ENCODE measurements around the gene PADI2.
"Not testable (repeated sequence)": the region's sequence is repeated elsewhere in the genome, so short reads cannot be mapped to it uniquely, and the experiment has no call there.

PADI2 gene

DNA sequence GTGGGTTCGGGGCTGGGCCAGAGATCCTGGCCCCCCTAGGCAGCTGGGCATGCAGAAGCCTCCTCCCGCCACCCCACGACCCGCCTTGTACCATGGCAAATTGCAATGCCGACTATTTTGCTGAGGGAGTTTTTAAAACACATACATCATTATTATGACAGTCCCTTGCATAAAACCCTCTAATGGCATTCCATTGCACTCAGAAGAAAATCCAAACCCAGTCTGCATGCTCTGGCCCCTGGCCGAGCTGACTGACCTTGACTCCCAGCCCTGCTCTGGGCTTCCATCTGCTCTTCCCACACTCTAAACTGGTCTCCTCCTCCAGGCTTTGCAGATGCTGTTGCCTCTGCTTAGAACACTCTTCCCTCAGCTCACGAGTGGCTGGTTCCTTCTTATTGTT, 28.0 kb downstream of the PADI2 start:
- in situ Hi-C loops (cut with MboI; ENCODE audit: low sequenced_read_pairs), result no loop called here

DNA sequence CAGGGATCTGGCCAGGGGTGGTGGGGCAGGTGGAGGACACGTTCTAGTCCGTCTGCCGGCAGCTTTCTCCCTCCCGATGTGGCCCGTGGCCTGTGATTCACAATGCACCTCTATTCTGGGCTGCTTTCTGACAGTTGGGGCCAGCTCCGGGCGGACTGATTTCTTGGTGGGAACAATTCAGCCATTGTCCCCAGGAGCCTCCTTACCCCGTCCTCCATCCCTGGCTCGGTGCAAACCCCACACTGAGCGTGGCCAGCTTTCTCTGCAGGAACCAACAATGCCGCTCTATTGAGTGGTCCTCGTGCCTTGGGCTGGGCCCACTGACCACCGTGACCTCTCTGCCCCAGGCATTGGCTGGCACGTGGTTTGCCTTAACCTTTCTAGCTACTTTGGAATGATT, 29.7 kb downstream of the PADI2 start:
- in situ Hi-C loops (cut with MboI; ENCODE audit: low sequenced_read_pairs), result no loop called here

DNA sequence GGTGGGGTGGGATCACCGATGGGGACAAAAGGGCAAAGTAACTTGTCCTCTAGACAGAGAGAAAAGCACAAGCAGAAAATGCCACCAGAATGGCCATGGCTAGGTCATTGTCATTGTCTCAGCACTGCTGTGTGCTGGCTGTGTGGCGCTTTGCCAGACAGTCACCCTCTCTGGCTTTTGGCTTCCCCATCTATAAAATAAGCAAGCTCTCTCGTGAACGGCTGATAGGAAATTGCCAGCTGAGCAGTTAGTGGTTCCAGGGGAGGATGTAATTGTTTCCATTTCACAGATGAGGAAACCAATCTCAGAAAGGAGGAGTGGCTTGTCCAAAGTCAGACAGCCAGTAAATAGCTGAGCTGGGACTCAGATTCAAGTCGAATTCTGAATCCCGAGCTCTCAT, 32.5 kb downstream of the PADI2 start:
- in situ Hi-C loops (cut with MboI; ENCODE audit: low sequenced_read_pairs), result no loop called here

DNA sequence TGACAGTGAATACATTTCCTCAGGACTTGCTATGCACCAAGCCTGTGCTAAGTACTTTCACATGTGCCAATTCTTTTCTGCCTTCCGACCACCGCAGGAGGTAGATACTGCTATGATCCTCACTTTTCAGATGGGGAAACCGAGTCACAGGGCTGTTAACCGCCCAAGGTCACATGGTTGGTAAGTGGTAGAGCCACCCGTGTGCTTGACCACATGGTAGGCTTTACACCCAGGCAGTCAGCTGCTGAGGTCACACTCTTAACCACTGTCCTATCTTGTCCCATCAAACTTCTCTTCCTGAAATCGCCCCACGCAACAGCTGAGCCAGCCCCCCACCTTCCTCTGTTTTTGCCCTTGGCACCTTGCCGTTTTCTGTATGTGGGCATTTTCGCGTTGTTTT, 34.5 kb downstream of the PADI2 start:
- in situ Hi-C loops (cut with MboI; ENCODE audit: low sequenced_read_pairs), result no loop called here

DNA sequence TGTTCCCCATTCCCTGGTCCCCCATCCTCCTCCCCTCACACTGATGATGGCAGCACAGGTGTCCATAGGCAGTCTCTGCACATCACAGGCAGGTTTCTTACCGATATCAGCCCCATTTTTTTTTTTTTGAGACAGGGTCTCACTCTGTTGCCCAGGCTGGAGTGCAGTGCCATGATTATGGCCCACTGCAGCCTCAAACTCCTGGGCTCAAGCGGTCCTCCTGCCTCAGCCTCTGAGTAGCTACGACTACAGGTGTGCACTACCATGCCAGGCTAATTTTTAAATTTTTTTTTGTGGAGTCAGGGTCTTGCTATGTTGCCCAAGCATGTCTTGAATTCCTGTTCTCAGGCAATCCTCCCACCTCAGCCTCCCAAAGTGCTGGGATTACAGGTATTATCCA, 36.5 kb downstream of the PADI2 start:
- in situ Hi-C loops (cut with MboI; ENCODE audit: low sequenced_read_pairs), result no loop called here

DNA sequence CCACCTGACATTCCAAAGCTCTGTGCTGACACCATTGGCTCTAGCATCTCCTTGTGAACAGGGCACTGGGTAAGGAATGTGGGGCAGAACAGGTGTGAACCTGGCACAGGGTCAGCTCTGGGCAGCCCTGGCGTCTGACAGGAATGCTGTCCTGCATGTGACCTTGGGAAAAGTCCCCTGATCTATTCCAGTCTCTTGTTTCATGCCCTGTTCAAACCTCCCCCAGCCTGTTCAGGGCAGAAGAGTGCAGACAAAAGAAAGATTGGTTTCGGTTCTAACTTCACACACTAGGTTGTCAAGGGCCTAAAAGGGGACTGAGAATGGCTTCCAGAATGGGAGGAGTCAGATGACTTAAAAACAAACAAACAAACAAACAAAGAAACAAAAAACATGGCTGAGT, 37.8 kb downstream of the PADI2 start:
- in situ Hi-C loops (cut with MboI; ENCODE audit: low sequenced_read_pairs), result no loop called here

DNA sequence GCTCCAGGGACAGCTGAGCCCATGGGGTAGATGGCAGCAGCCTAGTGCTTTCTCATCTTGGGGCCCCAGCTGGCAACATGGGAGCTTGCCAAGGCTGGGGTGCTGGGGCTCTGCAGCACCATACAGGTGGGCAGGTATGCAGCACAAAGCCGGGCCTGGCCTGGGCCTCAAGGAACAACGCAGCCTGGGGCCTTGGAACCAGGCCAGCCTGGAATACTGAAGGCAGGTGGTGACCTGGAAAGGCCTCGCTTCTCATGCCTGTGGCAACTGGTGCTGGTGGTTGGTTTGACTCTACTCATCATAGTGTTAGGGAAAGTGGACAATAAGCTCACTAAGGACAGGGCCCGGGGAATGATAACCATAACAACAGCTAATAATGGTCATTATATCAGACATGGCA, 38.4 kb downstream of the PADI2 start:
- in situ Hi-C loops (cut with MboI; ENCODE audit: low sequenced_read_pairs), result no loop called here

DNA sequence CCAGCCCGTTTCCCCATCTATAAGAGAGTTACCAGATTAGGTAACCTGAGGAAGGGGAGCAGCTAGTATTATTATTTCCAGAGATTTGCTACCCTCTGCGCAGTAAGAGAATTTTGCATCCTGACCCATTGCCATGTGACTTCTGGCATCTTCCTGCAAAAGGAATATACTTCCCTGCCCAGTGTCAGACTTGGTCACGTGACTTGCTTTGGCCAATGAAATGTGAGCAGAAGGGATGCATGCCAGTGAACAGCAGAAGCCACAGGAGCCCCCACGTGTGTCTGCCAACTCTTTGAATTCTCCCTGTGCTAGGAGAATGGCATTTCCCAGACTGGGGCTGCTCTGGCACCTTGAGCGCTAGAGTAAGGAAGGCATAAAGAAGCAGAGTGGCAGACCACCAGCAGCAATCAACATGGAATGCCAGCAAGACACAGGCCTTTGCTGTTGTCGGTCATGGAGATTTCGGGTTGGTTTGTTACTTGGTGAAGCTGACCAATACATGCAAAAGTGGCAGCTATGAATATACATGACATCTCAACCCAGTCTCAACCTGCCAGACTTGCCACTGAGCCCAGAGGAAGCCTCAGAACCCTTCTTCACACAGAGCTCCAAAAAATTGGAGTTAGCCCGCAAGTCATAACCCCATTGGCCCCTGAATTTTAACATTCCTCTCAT, 39.0 kb downstream of the PADI2 start:
- in situ Hi-C loops (cut with MboI; ENCODE audit: low sequenced_read_pairs), result no loop called here

DNA sequence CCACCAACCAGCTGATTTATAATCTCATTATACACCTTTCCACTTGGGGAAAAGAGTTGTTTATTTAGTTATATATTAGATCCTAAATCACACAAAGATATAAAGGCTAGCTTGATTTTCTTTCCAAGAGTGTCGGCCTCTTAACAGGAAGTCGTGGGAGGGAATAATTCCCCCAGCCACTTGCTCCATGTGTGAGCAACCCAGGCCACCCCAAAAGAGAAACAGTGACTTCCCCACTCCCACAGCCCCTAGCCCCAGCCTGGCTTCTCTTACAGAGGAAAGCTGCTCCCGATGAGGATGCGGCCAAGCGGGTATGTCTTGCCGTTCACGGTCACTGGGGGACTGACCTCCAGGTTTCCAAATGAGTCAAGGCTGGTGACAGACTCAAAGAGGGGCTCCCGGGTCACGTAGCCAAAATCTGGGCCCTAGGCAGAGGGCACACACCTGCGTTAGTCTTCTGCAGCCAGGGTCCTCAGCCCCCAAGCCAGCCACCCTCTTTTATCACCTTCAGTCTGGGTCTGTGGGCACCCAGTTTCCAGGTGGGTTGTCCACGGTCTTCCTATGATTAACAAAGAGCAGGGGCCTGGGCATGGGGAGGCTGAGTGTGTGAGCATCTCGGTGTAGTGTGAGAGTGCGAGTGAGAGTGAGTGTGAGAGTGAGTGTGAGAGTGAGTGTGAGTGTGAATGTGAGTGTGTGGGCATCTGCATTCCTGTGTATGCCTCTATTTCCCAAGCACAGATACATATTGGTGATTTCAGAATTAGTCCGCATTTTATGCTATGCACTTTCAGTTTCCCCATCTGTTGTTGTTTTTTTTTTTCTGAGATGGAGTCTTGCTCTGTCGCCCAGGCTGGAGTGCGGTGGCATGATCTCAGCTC, 40.0 kb downstream of the PADI2 start:
- in situ Hi-C loops (cut with MboI; ENCODE audit: low sequenced_read_pairs), result no loop called here

DNA sequence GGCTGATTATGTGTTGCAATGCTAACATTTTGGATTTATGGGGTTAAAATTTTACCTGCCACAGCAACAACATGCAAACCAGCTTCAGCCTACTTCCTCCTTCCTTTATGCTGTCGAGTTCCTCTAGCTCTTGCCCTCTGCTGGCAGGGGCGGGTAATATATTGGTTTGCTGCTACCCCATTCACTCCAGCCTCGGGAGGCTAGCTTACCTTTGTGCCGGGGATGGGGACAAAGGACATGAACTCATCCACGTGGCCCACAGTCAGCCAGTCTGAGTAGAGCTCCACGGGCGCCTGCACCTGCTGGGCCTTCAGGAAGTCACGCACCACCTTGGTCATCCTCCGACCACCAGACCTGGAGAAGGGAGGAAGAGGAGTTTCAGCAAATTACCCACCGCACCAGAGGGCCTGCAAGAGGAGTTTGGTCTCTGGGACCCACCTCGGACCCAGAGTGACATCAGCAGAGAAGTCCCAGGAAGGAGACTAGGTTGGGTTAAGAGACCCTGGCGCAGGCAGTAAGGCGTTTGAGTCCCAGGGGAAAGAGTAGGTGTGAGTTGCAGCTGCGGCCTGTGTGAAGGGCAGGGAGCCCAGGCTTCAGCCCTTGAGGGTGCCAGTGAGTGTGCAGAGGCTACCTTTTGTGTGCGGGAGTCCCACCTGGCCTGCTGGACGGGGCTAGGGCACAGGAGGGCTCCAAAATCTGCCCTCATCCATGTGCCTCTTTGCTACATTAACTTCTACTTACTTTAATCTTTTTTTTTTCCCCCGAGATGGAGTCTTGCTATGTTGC, 43.6 kb downstream of the PADI2 start:
- in situ Hi-C loops (cut with MboI; ENCODE audit: low sequenced_read_pairs), result no loop called here

DNA sequence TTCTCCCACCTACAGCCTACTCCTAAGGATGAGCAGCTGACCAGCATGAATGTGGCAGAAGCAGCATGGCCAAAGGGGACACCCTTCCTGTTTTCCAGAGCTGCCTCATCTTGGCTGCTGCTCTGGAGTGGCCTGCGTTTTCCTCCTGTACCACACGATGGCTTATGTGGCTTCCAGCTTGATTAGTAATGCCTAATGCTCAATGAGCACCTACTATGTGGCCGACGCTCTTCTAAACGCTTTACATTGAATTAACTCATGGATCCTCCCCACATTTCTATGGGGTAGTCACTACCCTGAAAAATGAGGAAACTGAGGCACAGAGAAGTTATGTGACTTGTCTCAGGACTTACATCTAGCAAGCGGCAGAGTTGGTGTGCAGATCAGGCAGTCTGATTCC, 47.5 kb downstream of the PADI2 start:
- in situ Hi-C loops (cut with MboI; ENCODE audit: low sequenced_read_pairs), result loop anchor here (5.0 kb wide), 1 partner anchor 156 kb away; no protein-coding TSS in a partner anchor

DNA sequence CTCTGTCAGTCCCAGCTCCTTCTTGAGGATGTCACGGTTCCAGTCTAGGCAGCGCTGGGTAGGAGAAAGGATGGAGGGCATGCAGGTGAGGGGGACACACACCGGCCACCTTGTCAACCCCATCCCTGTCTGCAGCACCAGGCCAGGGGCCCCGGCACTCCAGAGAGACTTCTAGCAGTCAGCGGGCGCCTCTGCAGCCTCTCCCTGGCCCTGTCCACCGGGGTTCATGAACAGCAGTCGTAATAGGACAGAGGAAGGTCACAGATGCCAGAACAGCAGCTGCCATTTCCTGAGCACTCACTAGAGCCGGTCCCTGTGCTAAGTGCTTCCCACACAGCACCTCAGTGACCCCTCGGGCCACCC, 49.1 kb downstream of the PADI2 start:
- in situ Hi-C loops (cut with MboI; ENCODE audit: low sequenced_read_pairs), result loop anchor here (5.0 kb wide), 1 partner anchor 157 kb away; no protein-coding TSS in a partner anchor

DNA sequence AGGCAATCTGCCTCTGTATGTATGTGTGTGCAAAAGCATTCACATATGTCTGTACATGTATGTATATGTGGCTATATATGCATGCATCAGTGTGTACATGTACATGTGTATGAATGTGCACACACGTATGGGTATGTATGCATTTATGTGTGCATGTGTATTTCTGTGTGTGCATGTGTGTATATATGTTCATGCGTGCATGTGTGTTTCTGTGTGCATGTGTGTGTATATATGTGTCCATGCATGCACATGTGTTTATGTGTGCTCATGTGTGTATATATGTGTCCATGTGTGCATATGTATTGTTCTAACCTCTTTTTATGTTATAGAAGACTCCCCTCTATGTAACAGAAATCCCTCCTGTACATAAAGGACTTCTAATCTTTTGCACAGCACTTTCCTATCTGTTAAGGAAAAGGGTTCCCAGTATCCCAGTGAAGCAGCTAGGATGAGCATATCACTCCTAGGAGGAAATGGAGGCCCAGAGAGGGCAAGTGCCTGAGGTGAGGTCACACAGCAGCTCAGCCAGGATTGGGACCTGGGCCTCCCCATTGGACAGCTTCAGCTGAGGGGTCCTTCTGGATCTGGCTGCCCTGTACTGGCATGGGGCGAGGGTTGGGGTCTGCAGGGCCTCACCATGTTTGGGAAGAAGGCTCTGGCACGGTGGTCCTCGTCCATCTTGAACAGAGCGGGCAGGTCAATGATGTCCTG, 49.6 kb downstream of the PADI2 start:
- in situ Hi-C loops (cut with MboI; ENCODE audit: low sequenced_read_pairs), result loop anchor here (5.0 kb wide), 2 partner anchors 48 to 158 kb away; partner anchors contain the start of gene PADI2

DNA sequence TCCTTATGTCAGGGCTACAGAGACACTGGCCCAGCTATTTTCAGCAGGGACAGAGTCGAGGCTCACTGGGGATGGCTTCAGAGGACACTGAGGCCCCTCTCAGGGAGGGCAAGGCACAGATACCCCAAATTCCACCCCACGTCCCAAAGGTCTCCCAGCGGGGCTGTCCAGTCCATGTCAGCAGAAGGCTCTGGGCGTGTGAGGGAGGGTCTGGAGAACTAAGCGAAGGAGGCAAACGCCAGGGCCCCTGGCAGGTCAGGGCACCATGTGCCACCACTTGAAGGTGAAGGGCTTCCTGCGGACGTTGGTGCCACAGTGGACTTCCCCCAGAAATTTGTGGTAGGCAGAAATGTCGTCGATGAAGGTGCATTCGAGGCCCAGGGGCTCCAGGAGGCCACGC, 50.5 kb downstream of the PADI2 start:
- in situ Hi-C loops (cut with MboI; ENCODE audit: low sequenced_read_pairs), result loop anchor here (5.0 kb wide), 1 partner anchor 49 kb away; the partner anchor contains the start of gene PADI2

DNA sequence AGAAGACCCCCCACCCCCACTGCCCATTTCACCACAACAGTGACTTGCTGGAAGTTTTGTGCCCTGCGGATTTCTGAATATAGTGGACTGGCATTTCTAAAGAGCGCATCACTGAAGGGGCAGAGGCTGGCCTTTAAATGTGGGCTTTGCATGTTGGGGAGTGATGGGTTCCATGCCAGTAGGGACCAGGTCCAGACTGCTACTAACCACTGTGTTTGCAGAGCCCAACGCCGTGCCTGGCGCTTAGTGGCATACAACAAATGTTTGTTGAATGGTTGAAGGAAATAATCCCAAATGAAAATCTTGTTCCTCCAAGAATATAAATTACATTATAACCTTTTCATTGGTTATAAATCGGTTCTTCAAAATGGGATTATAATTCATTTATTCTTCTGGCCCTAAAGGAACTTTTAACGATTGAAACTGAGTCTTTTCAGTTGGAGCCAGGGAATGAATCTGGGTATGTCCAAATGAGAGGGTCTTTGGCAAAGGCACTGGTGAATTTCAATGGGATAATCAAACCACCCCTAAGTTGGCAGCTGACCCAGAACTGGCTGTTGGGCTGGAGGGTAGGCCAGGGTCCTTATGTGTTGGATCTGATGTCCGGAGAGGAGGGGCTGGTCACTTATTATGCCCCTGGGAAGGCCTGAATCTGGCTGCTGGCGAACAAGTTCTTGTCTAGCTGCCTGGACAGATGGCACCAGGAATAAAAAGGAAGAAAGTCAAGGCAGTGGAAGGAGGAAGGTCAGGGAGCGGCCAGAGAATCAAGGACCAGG, 51.6 kb downstream of the PADI2 start:
- in situ Hi-C loops (cut with MboI; ENCODE audit: low sequenced_read_pairs), result loop anchor here (5.0 kb wide), 1 partner anchor 50 kb away; the partner anchor contains the start of gene PADI2

DNA sequence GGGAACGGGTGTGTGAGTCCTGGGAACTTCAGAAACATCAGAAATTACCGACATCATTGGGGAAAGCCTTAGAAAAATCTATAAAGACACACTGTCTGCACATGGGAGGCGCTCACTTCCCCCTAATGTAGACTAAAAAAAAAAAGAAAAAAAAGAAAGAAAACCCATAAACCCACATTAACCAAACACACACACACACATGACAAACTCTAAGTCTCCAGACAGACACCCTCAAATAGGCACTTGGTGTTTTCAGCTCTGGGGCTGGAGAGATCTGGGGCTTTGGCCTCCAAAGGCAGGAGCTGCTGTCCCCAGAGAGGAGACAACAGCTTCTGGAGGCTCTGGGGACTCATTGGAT, 52.2 kb downstream of the PADI2 start:
- in situ Hi-C loops (cut with MboI; ENCODE audit: low sequenced_read_pairs), result loop anchor here (5.0 kb wide), 1 partner anchor 50 kb away; the partner anchor contains the start of gene PADI2

DNA sequence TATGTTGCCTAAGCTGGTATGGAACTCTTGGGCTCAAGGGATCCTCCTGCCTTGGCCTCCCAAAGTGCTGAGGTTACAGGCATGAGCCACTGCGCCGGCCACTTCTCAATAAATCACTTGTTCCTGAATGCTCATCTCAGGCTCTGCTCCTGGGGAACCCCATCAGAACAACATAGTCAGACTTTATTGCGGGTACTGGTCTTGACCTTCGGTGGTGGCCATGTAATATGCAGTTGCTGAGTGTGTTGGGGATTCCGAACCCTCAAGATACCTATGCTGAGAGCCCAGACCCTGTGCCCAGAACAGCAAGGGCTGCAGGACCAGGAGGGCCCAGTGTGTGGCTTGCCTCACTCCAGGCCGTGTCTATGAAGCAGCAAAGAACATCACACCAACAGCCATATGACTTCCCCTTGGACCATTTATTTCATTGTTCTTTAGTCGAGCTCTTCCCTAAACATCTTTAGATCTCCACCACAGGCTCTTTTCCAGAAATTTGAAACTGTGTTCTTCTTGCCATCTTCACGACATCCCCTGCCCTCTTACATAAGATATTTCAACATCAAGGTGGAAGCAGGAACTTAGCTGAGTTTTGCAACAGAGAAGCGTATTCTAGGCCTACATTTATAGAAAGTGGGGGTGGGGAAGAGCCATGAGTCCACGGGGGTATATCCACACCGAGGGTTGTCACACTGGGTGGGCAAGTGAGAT, 52.7 kb downstream of the PADI2 start:
- in situ Hi-C loops (cut with MboI; ENCODE audit: low sequenced_read_pairs), result loop anchor here (5.0 kb wide), 1 partner anchor 51 kb away; the partner anchor contains the start of gene PADI2

DNA sequence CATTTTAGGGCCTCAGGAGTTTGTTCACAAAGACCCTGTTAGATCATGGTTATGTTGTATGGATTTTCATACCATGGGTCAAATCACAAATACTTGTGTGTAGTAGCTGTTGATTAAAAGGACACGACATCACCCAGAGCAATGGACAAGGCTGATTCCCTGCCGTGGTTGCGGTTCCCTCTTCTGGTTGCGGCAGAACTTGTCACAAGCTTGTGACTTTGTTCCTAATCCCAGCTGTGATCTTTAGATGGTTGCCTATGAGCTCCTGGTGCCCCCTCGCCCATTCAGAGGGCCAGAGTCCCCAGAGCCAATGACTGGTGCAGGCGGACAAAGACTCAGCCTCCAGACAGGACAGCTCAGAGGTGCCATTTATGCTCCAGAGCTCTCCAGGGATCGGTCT, 53.6 kb downstream of the PADI2 start:
- in situ Hi-C loops (cut with MboI; ENCODE audit: low sequenced_read_pairs), result loop anchor here (5.0 kb wide), 1 partner anchor 52 kb away; the partner anchor contains the start of gene PADI2

DNA sequence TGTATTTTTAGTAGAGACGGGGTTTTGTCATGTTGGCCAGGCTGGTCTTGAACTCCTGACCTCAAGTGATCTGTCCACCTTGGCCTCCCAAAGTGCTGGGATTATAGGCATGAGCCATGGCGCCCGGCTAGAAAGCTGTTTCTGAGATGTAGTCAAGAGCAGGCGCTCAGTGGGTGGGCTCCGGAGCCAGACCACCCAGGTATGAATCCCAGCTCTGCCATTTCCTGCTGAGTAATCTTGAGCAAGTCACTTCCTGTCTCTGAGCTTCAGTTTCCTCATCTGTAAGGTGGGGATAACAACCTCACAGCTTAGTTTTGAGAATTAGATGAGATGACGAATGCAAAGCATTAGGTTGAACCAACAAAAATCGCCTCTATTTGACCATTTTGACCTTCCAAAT, 56.5 kb downstream of the PADI2 start:
- in situ Hi-C loops (cut with MboI; ENCODE audit: low sequenced_read_pairs), result not testable (repeated sequence)
